A673 (cell line): Measurements from ENCODE around the gene CBX1.

Experiments used
- CTCF ChIP-seq: fragments of 300-800, 200-600 bp; sonication (generic); conservative IDR thresholded peaks from 2 replicates; pipeline ENCODE4 v1.5.1; 2017; ENCODE audit warnings: low read depth, mild to moderate bottlenecking, antibody characterized with exemption, low read length, moderate library complexity, mixed read lengths
- EZH2 ChIP-seq: fragments of 200-600 bp; sonication (generic); IDR thresholded peaks from 2 replicates; pipeline ENCODE4 v1.6.1; 2017; ENCODE audit warnings: borderline replicate concordance, low read depth, mild to moderate bottlenecking, mixed read lengths, antibody characterized with exemption, low read length; ENCODE audit not compliant: poor library complexity, severe bottlenecking

- no peak for TF ChIP-seq EZH2
- no peak for TF ChIP-seq CTCF
These were observed 45.0 kb downstream of the CBX1 start for GRCh38 chr17:48056246-48056745.
